ENCODE data around the gene ZNF700. TPM values are rescaled to one million over a fixed set of nuclear protein-coding genes. Genes with fewer than 3 reads are reported as not detected.

The ZNF700 gene
- total RNA-seq, 4 donors from 2014 or later = 25.8 to 38.3 (median 29.1) TPM

DNA sequence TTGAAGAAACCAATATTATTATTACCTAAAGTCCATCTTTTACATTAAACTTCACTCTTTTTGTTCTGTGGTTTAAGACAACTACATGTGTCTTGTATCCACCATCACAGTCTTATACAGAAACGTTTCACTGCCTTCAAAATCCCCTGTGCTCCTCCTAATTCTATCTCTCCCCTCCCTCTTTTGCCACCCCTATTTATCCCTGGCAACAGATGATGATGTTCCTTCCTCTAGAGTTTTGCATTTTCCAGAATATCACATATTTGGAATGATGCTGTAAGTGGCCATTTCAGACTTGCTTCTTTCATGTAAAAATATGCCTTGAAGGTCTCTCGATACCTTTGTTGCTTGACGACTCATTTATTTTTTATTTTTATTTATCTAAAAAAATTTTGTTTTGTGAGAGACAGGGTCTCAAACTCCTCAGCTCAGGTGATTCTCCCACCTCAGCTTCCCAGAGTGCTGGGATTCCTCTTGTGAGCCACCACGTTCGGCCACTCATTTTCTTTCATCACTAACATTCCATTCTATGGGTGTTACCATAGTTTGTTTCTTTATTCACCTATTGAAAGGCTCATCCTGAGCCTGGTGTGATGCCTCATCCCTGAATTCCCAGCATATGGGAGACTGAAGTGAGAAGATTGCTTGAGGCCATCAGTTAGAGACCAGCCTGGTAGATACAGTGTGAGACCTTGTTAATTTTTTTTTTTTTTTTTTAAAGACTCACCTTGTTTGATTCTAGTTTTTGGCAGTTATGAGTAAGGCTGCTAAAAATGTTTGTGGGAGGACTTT lies 48.3 kb downstream of the ZNF700 start:
- intact Hi-C loops (cut with DNase I; ENCODE audit: low total_unique reads) (no loop called here), in situ Hi-C loops (cut with MboI; ENCODE audit: low pct_ligation_motif_present in 1 of 4, low pct_unique_long_range_greater_than_20kb in 1 of 4, low sequenced_read_pairs in 3 of 4) (no loop called here)
- H3K4me1 ChIP-seq = no peaks in the 10 kb centered on the region
- peaks cover 0 to 17% (median 7%) of the 10 kb centered on the region in 4 donors for H3K36me3 ChIP-seq
- DNase-seq = no peak
- peaks cover 16 to 25% of the 10 kb centered on the region in 2 donors for H3K9me3 ChIP-seq
- TF ChIP-seq POLR2AphosphoS5 (IDR thresholded peaks at IDR 0.05) (no peak), POLR2A (IDR thresholded peaks at IDR 0.05) (no peak), EP300 (IDR thresholded peaks at IDR 0.05; ENCODE audit: low read depth) (no peak)
- TF ChIP-seq, protein P1, sequence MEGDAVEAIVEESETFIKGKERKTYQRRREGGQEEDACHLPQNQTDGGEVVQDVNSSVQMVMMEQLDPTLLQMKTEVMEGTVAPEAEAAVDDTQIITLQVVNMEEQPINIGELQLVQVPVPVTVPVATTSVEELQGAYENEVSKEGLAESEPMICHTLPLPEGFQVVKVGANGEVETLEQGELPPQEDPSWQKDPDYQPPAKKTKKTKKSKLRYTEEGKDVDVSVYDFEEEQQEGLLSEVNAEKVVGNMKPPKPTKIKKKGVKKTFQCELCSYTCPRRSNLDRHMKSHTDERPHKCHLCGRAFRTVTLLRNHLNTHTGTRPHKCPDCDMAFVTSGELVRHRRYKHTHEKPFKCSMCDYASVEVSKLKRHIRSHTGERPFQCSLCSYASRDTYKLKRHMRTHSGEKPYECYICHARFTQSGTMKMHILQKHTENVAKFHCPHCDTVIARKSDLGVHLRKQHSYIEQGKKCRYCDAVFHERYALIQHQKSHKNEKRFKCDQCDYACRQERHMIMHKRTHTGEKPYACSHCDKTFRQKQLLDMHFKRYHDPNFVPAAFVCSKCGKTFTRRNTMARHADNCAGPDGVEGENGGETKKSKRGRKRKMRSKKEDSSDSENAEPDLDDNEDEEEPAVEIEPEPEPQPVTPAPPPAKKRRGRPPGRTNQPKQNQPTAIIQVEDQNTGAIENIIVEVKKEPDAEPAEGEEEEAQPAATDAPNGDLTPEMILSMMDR (IDR thresholded peaks at IDR 0.05) = no peak
- 73 to 86% methylated on average over 3 to 5 of the region's 5 CpGs for WGBS, 2 donors (ENCODE audit: low coverage in 1 of 2)
- H3K4me3 ChIP-seq = no peak overlapping the region
- no peaks in the 10 kb centered on the region for H3K27me3 ChIP-seq
- H3K27ac ChIP-seq = no peak overlapping the region

DNA sequence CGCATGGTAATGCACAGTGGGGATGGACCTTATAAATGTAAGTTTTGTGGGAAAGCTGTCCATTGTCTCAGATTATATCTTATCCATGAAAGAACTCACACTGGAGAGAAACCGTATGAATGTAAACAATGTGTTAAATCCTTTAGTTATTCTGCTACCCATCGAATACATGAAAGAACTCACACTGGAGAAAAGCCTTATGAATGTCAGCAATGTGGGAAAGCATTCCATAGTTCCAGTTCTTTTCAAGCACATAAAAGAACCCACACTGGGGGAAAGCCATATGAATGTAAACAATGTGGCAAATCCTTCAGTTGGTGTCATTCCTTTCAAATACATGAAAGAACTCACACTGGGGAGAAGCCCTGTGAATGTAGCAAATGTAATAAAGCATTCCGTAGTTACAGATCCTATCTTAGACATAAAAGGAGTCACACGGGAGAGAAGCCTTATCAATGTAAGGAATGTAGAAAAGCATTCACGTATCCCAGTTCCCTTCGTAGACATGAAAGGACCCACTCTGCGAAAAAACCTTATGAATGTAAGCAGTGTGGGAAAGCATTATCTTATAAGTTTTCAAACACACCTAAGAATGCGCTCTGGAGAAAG lies 53.7 kb downstream of the ZNF700 start:
- H3K36me3 ChIP-seq = peaks cover 0 to 36% (median 14%) of the 10 kb centered on the region in 4 donors
- no peak for DNase-seq
- no peaks in the 10 kb centered on the region for H3K4me1 ChIP-seq
- in situ Hi-C loops (cut with MboI; ENCODE audit: low pct_ligation_motif_present in 1 of 4, low pct_unique_long_range_greater_than_20kb in 1 of 4, low sequenced_read_pairs in 3 of 4) (loop anchor here in 2 of 4 donors (25.0 kb wide), 2 partner anchors 91 to 159 kb away; partner anchors contain the start of genes ZNF20 (in 1 of the 2) and ZNF69 (in 1 of the 2)), intact Hi-C loops (cut with DNase I; ENCODE audit: low total_unique reads) (no loop called here)
- WGBS, 2 donors (ENCODE audit: low coverage in 1 of 2) = 88 to 95% methylated on average over 6 to 9 of the region's 9 CpGs
- H3K27ac ChIP-seq = no peak overlapping the region
- peaks cover 44 to 73% of the 10 kb centered on the region in 2 donors for H3K9me3 ChIP-seq
- TF ChIP-seq, protein P1 (IDR thresholded peaks at IDR 0.05) = no peak
- TF ChIP-seq POLR2A (IDR thresholded peaks at IDR 0.05) = no peak
- H3K4me3 ChIP-seq = no peak overlapping the region
- no peaks in the 10 kb centered on the region for H3K27me3 ChIP-seq

DNA sequence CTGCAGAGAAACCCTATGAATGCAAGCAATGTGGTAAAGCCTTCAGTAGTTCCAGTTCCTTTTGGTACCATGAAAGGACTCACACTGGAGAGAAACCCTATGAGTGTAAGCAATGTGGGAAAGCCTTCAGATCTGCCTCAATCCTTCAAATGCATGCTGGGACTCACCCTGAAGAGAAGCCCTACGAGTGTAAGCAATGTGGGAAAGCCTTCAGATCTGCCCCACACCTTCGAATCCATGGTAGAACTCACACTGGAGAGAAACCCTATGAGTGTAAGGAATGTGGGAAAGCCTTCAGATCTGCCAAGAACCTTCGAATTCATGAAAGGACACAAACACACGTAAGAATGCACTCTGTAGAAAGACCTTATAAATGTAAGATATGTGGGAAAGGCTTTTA lies 54.6 kb downstream of the ZNF700 start:
- TF ChIP-seq POLR2AphosphoS5 (IDR thresholded peaks at IDR 0.05) (no peak), POLR2A (IDR thresholded peaks at IDR 0.05) (no peak), EP300 (IDR thresholded peaks at IDR 0.05; ENCODE audit: low read depth) (no peak)
- TF ChIP-seq, protein P1 (IDR thresholded peaks at IDR 0.05) = no peak
- H3K9me3 ChIP-seq = peaks cover 44 to 73% of the 10 kb centered on the region in 2 donors

DNA sequence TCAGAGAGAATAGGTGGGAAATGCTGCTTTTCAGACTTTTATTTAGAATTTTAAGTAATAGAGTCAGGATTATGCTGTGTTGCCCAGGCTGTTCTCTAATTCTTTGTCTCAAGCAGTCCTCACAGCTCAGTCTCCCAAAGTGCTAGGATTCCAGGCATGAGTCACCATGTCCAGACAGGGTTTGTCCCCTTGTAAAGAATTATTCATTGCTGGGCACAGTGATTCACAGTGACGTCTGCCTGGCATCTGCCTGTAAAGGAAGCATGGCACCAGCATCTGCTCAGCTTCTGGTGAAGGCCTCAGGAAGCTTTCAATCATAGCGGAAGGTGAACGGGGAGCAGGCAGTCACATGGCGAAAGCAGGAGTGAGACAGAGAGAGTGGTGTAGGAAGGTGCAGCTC lies 57.6 kb downstream of the ZNF700 start:
- WGBS, 2 donors (ENCODE audit: low coverage in 1 of 2) = 78 to 92% methylated on average over 4 of the region's 4 CpGs
- intact Hi-C loops (cut with DNase I; ENCODE audit: low total_unique reads) = no loop called here
- no peak for DNase-seq

More for the DNA sequence above, 54.6 kb downstream of the ZNF700 start:
- DNase-seq = no peak
- Histone ChIP-seq H3K36me3 (peaks cover 0 to 36% (median 14%) of the 10 kb centered on the region in 4 donors), H3K4me1 (no peaks in the 10 kb centered on the region), H3K27ac (no peak overlapping the region), H3K4me3 (no peak overlapping the region), H3K27me3 (no peaks in the 10 kb centered on the region)
- intact Hi-C loops (cut with DNase I; ENCODE audit: low total_unique reads) (no loop called here), in situ Hi-C loops (cut with MboI; ENCODE audit: low pct_ligation_motif_present in 1 of 4, low pct_unique_long_range_greater_than_20kb in 1 of 4, low sequenced_read_pairs in 3 of 4) (loop anchor here in 2 of 4 donors (25.0 kb wide), 2 partner anchors 92 to 158 kb away; partner anchors contain the start of genes ZNF20 (in 1 of the 2) and ZNF69 (in 1 of the 2))
- WGBS, 2 donors (ENCODE audit: low coverage in 1 of 2) = 82 to 83% methylated on average over 4 of the region's 4 CpGs

More for the DNA sequence above, 57.6 kb downstream of the ZNF700 start:
- H3K27ac ChIP-seq = no peak overlapping the region
- H3K4me1 ChIP-seq = peaks cover 0 to 3% (median 0%) of the 10 kb centered on the region in 4 donors
- TF ChIP-seq POLR2A (IDR thresholded peaks at IDR 0.05) = no peak
- TF ChIP-seq POLR2AphosphoS5 (IDR thresholded peaks at IDR 0.05) = no peak
- TF ChIP-seq, protein P1 (IDR thresholded peaks at IDR 0.05) = no peak
- TF ChIP-seq EP300 (IDR thresholded peaks at IDR 0.05; ENCODE audit: low read depth) = no peak
- peaks cover 35 to 55% of the 10 kb centered on the region in 2 donors for H3K9me3 ChIP-seq
- no peaks in the 10 kb centered on the region for H3K27me3 ChIP-seq
- H3K4me3 ChIP-seq = no peak overlapping the region
- in situ Hi-C loops (cut with MboI; ENCODE audit: low pct_ligation_motif_present in 1 of 4, low pct_unique_long_range_greater_than_20kb in 1 of 4, low sequenced_read_pairs in 3 of 4) = loop anchor here in 2 of 4 donors (25.0 kb wide), 2 partner anchors 95 to 155 kb away; partner anchors contain the start of genes ZNF20 (in 1 of the 2) and ZNF69 (in 1 of the 2)
- H3K36me3 ChIP-seq = peaks cover 0 to 27% (median 10%) of the 10 kb centered on the region in 4 donors
